ENCODE results near the gene DYRK1B. TPM values are rescaled to one million over a fixed set of nuclear protein-coding genes. Genes with fewer than 3 reads are reported as not detected.

The DYRK1B gene
- total and polyA plus RNA-seq, 2 donors from 2014 or later = 18.9 to 28.9 TPM

- H3K4me3 ChIP-seq (ENCODE audit: low read length in 3 of 3) = peak overlapping the region; percentile 49 to 64 (median 62)
- H3K9ac ChIP-seq (ENCODE audit: low read length in 3 of 3) = no peak overlapping the region
- peak; percentile 79 to 92 (median 84) for DNase-seq
- H3K27ac ChIP-seq (ENCODE audit: low read depth in 2 of 2, low read length in 2 of 2) = no peak overlapping the region
- no peaks in the 10 kb centered on the region for H3K9me3 ChIP-seq (ENCODE audit: control insufficient read depth in 2 of 3, insufficient read depth in 1 of 3, low read length in 3 of 3)
- no peaks in the 10 kb centered on the region for H3K4me1 ChIP-seq (ENCODE audit: control insufficient read depth in 2 of 3, insufficient read depth in 2 of 3, low read depth in 1 of 3, low read length in 3 of 3)
- H3K27me3 ChIP-seq (ENCODE audit: control insufficient read depth, insufficient read depth, low read length) = no peaks in the 10 kb centered on the region
- H3K36me3 ChIP-seq (ENCODE audit: control insufficient read depth in 2 of 3, insufficient read depth in 3 of 3, low read length in 3 of 3) = no peaks in the 10 kb centered on the region
- peak; percentile 69 for TF ChIP-seq CTCF (IDR thresholded peaks at IDR 0.05; ENCODE audit: borderline replicate concordance, extremely low read depth, insufficient read depth)
- no peak for FAIRE-seq
- intact Hi-C loops (cut with DNase I) = no loop called here
Measured at GRCh38 chr19:39792999-39793546, 40.9 kb downstream of the DYRK1B start.

- no peak overlapping the region for H3K9ac ChIP-seq (ENCODE audit: low read length in 3 of 3)
- H3K36me3 ChIP-seq (ENCODE audit: control insufficient read depth in 2 of 3, insufficient read depth in 3 of 3, low read length in 3 of 3) = no peaks in the 10 kb centered on the region
- H3K9me3 ChIP-seq (ENCODE audit: control insufficient read depth in 2 of 3, insufficient read depth in 1 of 3, low read length in 3 of 3) = no peaks in the 10 kb centered on the region
- intact Hi-C loops (cut with DNase I) = no loop called here
- no peak for TF ChIP-seq CTCF (IDR thresholded peaks at IDR 0.05; ENCODE audit: borderline replicate concordance, extremely low read depth, insufficient read depth)
- no peaks in the 10 kb centered on the region for H3K4me1 ChIP-seq (ENCODE audit: control insufficient read depth in 2 of 3, insufficient read depth in 2 of 3, low read depth in 1 of 3, low read length in 3 of 3)
- H3K27ac ChIP-seq (ENCODE audit: low read depth in 2 of 2, low read length in 2 of 2) = no peak overlapping the region
- no peak overlapping the region for H3K4me3 ChIP-seq (ENCODE audit: low read length in 3 of 3)
- DNase-seq (no peak), FAIRE-seq (no peak)
- H3K27me3 ChIP-seq (ENCODE audit: control insufficient read depth, insufficient read depth, low read length) = no peaks in the 10 kb centered on the region
Measured at GRCh38 chr19:39788244-39788643, 45.7 kb downstream of the DYRK1B start.

GRCh38 chr19:39780894-39781293, 53.1 kb downstream of the DYRK1B start:
- Histone ChIP-seq H3K9ac (ENCODE audit: low read length in 3 of 3) (no peak overlapping the region), H3K27ac (ENCODE audit: low read depth in 2 of 2, low read length in 2 of 2) (no peak overlapping the region), H3K4me3 (ENCODE audit: low read length in 3 of 3) (no peak overlapping the region), H3K27me3 (ENCODE audit: control insufficient read depth, insufficient read depth, low read length) (no peaks in the 10 kb centered on the region), H3K4me1 (ENCODE audit: control insufficient read depth in 2 of 3, insufficient read depth in 2 of 3, low read depth in 1 of 3, low read length in 3 of 3) (no peaks in the 10 kb centered on the region), H3K36me3 (ENCODE audit: control insufficient read depth in 2 of 3, insufficient read depth in 3 of 3, low read length in 3 of 3) (no peaks in the 10 kb centered on the region), H3K9me3 (ENCODE audit: control insufficient read depth in 2 of 3, insufficient read depth in 1 of 3, low read length in 3 of 3) (no peaks in the 10 kb centered on the region)
- no peak for TF ChIP-seq CTCF (IDR thresholded peaks at IDR 0.05; ENCODE audit: borderline replicate concordance, extremely low read depth, insufficient read depth)
- no peak for FAIRE-seq
- intact Hi-C loops (cut with DNase I) = no loop called here
- DNase-seq = no peak

- no peaks in the 10 kb centered on the region for H3K4me1 ChIP-seq (ENCODE audit: control insufficient read depth in 2 of 3, insufficient read depth in 2 of 3, low read depth in 1 of 3, low read length in 3 of 3)
- H3K4me3 ChIP-seq (ENCODE audit: low read length in 3 of 3) = no peak within 1 kb of the TSS
- TF ChIP-seq CTCF (IDR thresholded peaks at IDR 0.05; ENCODE audit: borderline replicate concordance, extremely low read depth, insufficient read depth) = no peak
- no peaks in the 10 kb centered on the region for H3K27me3 ChIP-seq (ENCODE audit: control insufficient read depth, insufficient read depth, low read length)
- H3K9me3 ChIP-seq (ENCODE audit: control insufficient read depth in 2 of 3, insufficient read depth in 1 of 3, low read length in 3 of 3) = no peaks in the 10 kb centered on the region
- FAIRE-seq = no peak
- no peaks in the 10 kb centered on the region for H3K36me3 ChIP-seq (ENCODE audit: control insufficient read depth in 2 of 3, insufficient read depth in 3 of 3, low read length in 3 of 3)
- no peak within 1 kb of the TSS for H3K9ac ChIP-seq (ENCODE audit: low read length in 3 of 3)
- no peak within 1 kb of the TSS for H3K27ac ChIP-seq (ENCODE audit: low read depth in 2 of 2, low read length in 2 of 2)
- intact Hi-C loops (cut with DNase I) = no loop called here
- no peak for DNase-seq
Measured at GRCh38 chr19:39778763-39779162, 55.2 kb downstream of the DYRK1B start, which contains the start of gene LEUTX. Gene LEUTX, plus strand, starts transcription at chr19:39778854. Its CDS starts 67 bp downstream, at chr19:39778921.
